ENCODE results near the gene RPRD1B. TPM values are rescaled to one million over a fixed set of nuclear protein-coding genes. Genes with fewer than 3 reads are reported as not detected.
A peak's percentile ranks its signal among the peaks of the same experiment; 100 is the strongest.

Gene RPRD1B
- polyA plus RNA-seq, 3 donors = 3.6 to 12.3 (median 4.7) TPM

DNA sequence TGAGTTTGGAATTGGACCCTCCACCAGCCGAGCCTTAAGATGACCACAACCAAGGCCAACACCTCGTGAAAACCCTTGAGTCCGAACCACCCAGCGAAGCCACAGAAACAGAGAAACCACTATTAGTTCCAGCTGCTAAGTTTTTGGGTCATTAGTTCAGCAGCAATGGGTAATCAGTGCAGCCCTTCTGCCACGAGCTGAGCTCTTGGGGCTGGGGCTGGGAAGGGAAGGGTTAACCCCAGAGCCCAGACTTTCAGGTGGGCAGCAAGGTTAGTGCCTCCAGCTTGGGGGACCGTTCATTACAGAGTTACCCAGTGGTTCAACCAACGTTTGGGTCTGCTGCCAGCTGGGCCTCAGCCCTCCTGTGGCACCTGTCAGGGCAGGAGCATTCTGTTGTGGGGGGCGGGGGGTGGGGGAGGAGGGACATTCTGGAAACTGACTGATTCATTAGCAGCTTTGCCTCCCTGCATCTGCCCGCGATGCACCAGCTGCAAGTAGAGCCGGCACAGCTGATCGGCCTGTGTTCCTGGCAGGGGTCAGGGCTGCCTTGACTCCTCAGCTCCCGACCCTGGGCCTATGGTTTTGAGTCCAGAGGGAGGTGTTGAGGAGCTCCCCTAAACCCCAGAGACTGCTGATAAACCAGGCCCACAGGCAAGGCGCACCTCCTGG lies 78.8 kb downstream of the RPRD1B start:
- no peak for DNase-seq
- no peak overlapping the region for H3K4me2 ChIP-seq (replicated peaks; ENCODE audit: extremely low read depth, low read length, poor library complexity, severe bottlenecking)
- H3K27ac Mint-ChIP-seq = peak overlapping the region in 1 of 7 donors; percentile 38
- H3K4me3 ChIP-seq (replicated peaks in 1 of 3; ENCODE audit: low read depth in 2 of 3, low read length in 3 of 3) = no peak overlapping the region
- intact Hi-C loops (cut with micrococcal nuclease) = loop anchor here (5.0 kb wide), 3 partner anchors 35 to 110 kb away; partner anchors contain the start of gene TGM2 (in 1 of the 2)
- TF ChIP-seq, protein P1, sequence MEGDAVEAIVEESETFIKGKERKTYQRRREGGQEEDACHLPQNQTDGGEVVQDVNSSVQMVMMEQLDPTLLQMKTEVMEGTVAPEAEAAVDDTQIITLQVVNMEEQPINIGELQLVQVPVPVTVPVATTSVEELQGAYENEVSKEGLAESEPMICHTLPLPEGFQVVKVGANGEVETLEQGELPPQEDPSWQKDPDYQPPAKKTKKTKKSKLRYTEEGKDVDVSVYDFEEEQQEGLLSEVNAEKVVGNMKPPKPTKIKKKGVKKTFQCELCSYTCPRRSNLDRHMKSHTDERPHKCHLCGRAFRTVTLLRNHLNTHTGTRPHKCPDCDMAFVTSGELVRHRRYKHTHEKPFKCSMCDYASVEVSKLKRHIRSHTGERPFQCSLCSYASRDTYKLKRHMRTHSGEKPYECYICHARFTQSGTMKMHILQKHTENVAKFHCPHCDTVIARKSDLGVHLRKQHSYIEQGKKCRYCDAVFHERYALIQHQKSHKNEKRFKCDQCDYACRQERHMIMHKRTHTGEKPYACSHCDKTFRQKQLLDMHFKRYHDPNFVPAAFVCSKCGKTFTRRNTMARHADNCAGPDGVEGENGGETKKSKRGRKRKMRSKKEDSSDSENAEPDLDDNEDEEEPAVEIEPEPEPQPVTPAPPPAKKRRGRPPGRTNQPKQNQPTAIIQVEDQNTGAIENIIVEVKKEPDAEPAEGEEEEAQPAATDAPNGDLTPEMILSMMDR (IDR thresholded peaks at IDR 0.05) = no peak
- no peaks in the 10 kb centered on the region for H3K36me3 ChIP-seq (replicated peaks in 1 of 2; ENCODE audit: control insufficient read depth in 1 of 2, insufficient read depth in 2 of 2, low read length in 2 of 2)
- no peaks in the 10 kb centered on the region for H3K9me3 Mint-ChIP-seq
- no peaks in the 10 kb centered on the region for H3K9me3 ChIP-seq (replicated peaks in 1 of 2; ENCODE audit: control insufficient read depth in 1 of 2, insufficient read depth in 1 of 2, low read length in 2 of 2)
- H3K9ac ChIP-seq (ENCODE audit: insufficient read depth, low read length, poor library complexity, severe bottlenecking) = no peak overlapping the region
- peaks cover 0 to 1% of the 10 kb centered on the region in 2 donors for H3K36me3 Mint-ChIP-seq
- H3K79me2 ChIP-seq (ENCODE audit: insufficient read depth, low read length) = no peaks in the 10 kb centered on the region
- no peaks in the 10 kb centered on the region for H4K20me1 ChIP-seq (ENCODE audit: insufficient read depth, low read length)
- H3K27me3 Mint-ChIP-seq (ENCODE audit: low read depth in 3 of 3) = no peaks in the 10 kb centered on the region
- H3K4me1 ChIP-seq (ENCODE audit: control insufficient read depth in 1 of 2, insufficient read depth in 2 of 2, low read length in 2 of 2) = peaks cover 10 to 20% of the 10 kb centered on the region in 2 donors
- no peaks in the 10 kb centered on the region for H3K27me3 ChIP-seq (ENCODE audit: control insufficient read depth in 2 of 2, insufficient read depth in 2 of 2, low read length in 2 of 2)
- H3K27ac ChIP-seq (ENCODE audit: low read depth in 1 of 2, low read length in 2 of 2) = no peak overlapping the region
- 98% methylated on average over 14 of the region's 14 CpGs for WGBS (ENCODE audit: insufficient coverage)
- no peak overlapping the region for H3K4me3 Mint-ChIP-seq
- peaks cover 48% of the 10 kb centered on the region for H3K4me1 Mint-ChIP-seq
- no peak overlapping the region for H2AFZ ChIP-seq (ENCODE audit: insufficient read depth, low read depth, low read length, poor library complexity, severe bottlenecking)

DNA sequence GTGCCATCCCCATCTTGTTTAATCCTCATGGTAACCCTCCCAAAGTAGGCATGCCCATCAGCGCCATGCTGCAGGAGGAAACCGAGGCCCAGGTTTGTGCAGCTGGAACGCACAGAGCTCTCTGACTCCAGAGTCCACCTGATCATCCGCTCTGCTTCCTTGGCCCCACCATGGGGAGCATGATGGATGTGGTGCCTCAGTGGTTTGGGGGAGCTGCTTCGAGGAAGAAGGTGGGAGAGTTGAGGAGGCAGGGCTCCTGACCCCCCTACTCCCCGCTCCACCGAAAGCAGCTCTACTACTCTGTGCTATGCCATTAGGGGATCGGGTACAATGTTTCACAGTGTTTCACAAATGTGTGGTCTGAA lies 79.4 kb downstream of the RPRD1B start:
- TF ChIP-seq, protein P1 (IDR thresholded peaks at IDR 0.05) = no peak
- Histone ChIP-seq H3K9me3 (replicated peaks in 1 of 2; ENCODE audit: control insufficient read depth in 1 of 2, insufficient read depth in 1 of 2, low read length in 2 of 2) (no peaks in the 10 kb centered on the region), H2AFZ (ENCODE audit: insufficient read depth, low read depth, low read length, poor library complexity, severe bottlenecking) (peak overlapping the region; percentile 4), H3K4me2 (replicated peaks; ENCODE audit: extremely low read depth, low read length, poor library complexity, severe bottlenecking) (no peak overlapping the region), H3K9ac (ENCODE audit: insufficient read depth, low read length, poor library complexity, severe bottlenecking) (no peak overlapping the region), H3K27ac (ENCODE audit: low read depth in 1 of 2, low read length in 2 of 2) (no peak overlapping the region), H3K27me3 (ENCODE audit: control insufficient read depth in 2 of 2, insufficient read depth in 2 of 2, low read length in 2 of 2) (no peaks in the 10 kb centered on the region), H4K20me1 (ENCODE audit: insufficient read depth, low read length) (no peaks in the 10 kb centered on the region), H3K36me3 (replicated peaks in 1 of 2; ENCODE audit: control insufficient read depth in 1 of 2, insufficient read depth in 2 of 2, low read length in 2 of 2) (no peaks in the 10 kb centered on the region), H3K4me3 (replicated peaks in 1 of 3; ENCODE audit: low read depth in 2 of 3, low read length in 3 of 3) (no peak overlapping the region), H3K79me2 (ENCODE audit: insufficient read depth, low read length) (no peaks in the 10 kb centered on the region), H3K4me1 (ENCODE audit: control insufficient read depth in 1 of 2, insufficient read depth in 2 of 2, low read length in 2 of 2) (peaks cover 13 to 21% of the 10 kb centered on the region in 2 donors)
- no peaks in the 10 kb centered on the region for H3K9me3 Mint-ChIP-seq
- no peak overlapping the region for H3K27ac Mint-ChIP-seq
- H3K36me3 Mint-ChIP-seq = peaks cover 0 to 1% of the 10 kb centered on the region in 2 donors
- intact Hi-C loops (cut with micrococcal nuclease) = loop anchor here (5.0 kb wide), 3 partner anchors 36 to 109 kb away; partner anchors contain the start of gene TGM2 (in 1 of the 2)
- WGBS (ENCODE audit: insufficient coverage) = 96% methylated on average over 4 of the region's 8 CpGs
- DNase-seq = no peak
- no peaks in the 10 kb centered on the region for H3K27me3 Mint-ChIP-seq (ENCODE audit: low read depth in 3 of 3)
- H3K4me1 Mint-ChIP-seq = peaks cover 53% of the 10 kb centered on the region
- no peak overlapping the region for H3K4me3 Mint-ChIP-seq
